GM21528 (cell line): ENCODE measurements around the gene RHPN2.

Source experiments
- ATAC-seq: cut with Tn5 transposase; IDR thresholded peaks from one replicate; pipeline ENCODE4 v1.9.1; 2021; ENCODE audit warnings: mild to moderate bottlenecking, moderate library complexity; ENCODE audit not compliant: unreplicated experiment, low FRiP score

Gene RHPN2

GRCh38 chr19:33064792-33065550 is at the start of gene RHPN2:
Gene RHPN2, minus strand, starts transcription at chr19:33064888. Its CDS starts 36 bp downstream, at chr19:33064852.
- peak; percentile 83 for ATAC-seq

GRCh38 chr19:33114312-33114711 is 49.6 kb upstream of the RHPN2 start:
- ATAC-seq, result no peak

GRCh38 chr19:33111587-33111986 is 46.9 kb upstream of the RHPN2 start:
- no peak for ATAC-seq

GRCh38 chr19:33110137-33110910 is 45.6 kb upstream of the RHPN2 start:
- ATAC-seq, result no peak

GRCh38 chr19:33108161-33108560 is 43.5 kb upstream of the RHPN2 start:
- ATAC-seq, result no peak

GRCh38 chr19:33102893-33103292 is 38.2 kb upstream of the RHPN2 start:
- ATAC-seq, result no peak

GRCh38 chr19:33100894-33101644 is 36.4 kb upstream of the RHPN2 start:
- ATAC-seq, result no peak

GRCh38 chr19:33098055-33098534 is 33.4 kb upstream of the RHPN2 start:
- no peak for ATAC-seq

- ATAC-seq, result no peak
Measured at GRCh38 chr19:33096005-33096404, 31.3 kb upstream of the RHPN2 start.

GRCh38 chr19:33094436-33095067 is 29.9 kb upstream of the RHPN2 start:
- ATAC-seq, result no peak

- no peak for ATAC-seq
Measured at GRCh38 chr19:33093420-33094210, 28.9 kb upstream of the RHPN2 start.

- no peak for ATAC-seq
Measured at GRCh38 chr19:33090179-33090578, 25.5 kb upstream of the RHPN2 start.

GRCh38 chr19:33089010-33089409 is 24.3 kb upstream of the RHPN2 start:
- no peak for ATAC-seq

- no peak for ATAC-seq
Measured at GRCh38 chr19:33086955-33087354, 22.3 kb upstream of the RHPN2 start.

GRCh38 chr19:33085570-33086128 is 21.0 kb upstream of the RHPN2 start:
- ATAC-seq, result no peak

- peak; percentile 77 for ATAC-seq
Measured at GRCh38 chr19:33080761-33081681, 16.3 kb upstream of the RHPN2 start, which contains the start of gene GPATCH1. Gene GPATCH1, plus strand, starts transcription at chr19:33081181. Its CDS starts 13 bp downstream, at chr19:33081194.

- ATAC-seq, result no peak
Measured at GRCh38 chr19:33075519-33075918, 10.8 kb upstream of the RHPN2 start.

- no peak for ATAC-seq
Measured at GRCh38 chr19:33071887-33072286, 7.2 kb upstream of the RHPN2 start.
